Measurements from ENCODE around the gene ZNF217. TPM values are rescaled to one million over a fixed set of nuclear protein-coding genes. Genes with fewer than 3 reads are reported as not detected.
"Not testable (repeated sequence)": the region's sequence is repeated elsewhere in the genome, so short reads cannot be mapped to it uniquely, and the experiment has no call there.

Gene ZNF217
- total and polyA plus RNA-seq, 8 donors, result 6.3 to 40.2 (median 25.9) TPM

GRCh38 chr20:53589321-53590065 lies 4.1 kb downstream of the ZNF217 start:
- 9 to 21% (median 13%) methylated on average over 12 of the region's 12 CpGs for WGBS, 5 donors
- intact Hi-C loops (cut with DNase I; ENCODE audit: low total_unique reads); H3K36me3 ChIP-seq; H3K9me3 ChIP-seq; H3K27me3 ChIP-seq: not testable (repeated sequence)
- H3K4me1 ChIP-seq, result peaks cover 18 to 63% (median 39%) of the 10 kb centered on the region in 4 donors
- peak overlapping the region; percentile 75 to 100 (median 100) for H3K27ac ChIP-seq
- peak overlapping the region in 3 of 4 donors; percentile 0 to 74 (median 7) for H3K4me3 ChIP-seq
- DNase-seq, result peak in 1 of 2 donors; percentile 23
- peak in 1 of 3 donors; percentile 4 for TF ChIP-seq POLR2AphosphoS5 (IDR thresholded peaks at IDR 0.05)

- H3K4me3 ChIP-seq; H3K9me3 ChIP-seq; H3K36me3 ChIP-seq; intact Hi-C loops (cut with DNase I; ENCODE audit: low total_unique reads); DNase-seq; H3K27me3 ChIP-seq: not testable (repeated sequence)
- H3K4me1 ChIP-seq, result peaks cover 29 to 86% (median 54%) of the 10 kb centered on the region in 4 donors
- peak overlapping the region in 4 of 5 donors; percentile 38 to 100 (median 68) for H3K27ac ChIP-seq
- 70 to 90% (median 82%) methylated on average over 1 of the region's 1 CpG for WGBS, 5 donors
These were observed 6.4 kb downstream of the ZNF217 start for GRCh38 chr20:53587157-53587703.

- intact Hi-C loops (cut with DNase I; ENCODE audit: low total_unique reads), result no loop called here
- WGBS, 5 donors, result 16 to 44% (median 24%) methylated on average over 6 of the region's 6 CpGs
- Histone ChIP-seq H3K9me3 (no peaks in the 10 kb centered on the region), H3K27me3 (no peaks in the 10 kb centered on the region), H3K36me3 (peaks cover 6 to 12% (median 11%) of the 10 kb centered on the region in 4 donors), H3K27ac (peak overlapping the region in 4 of 5 donors; percentile 38 to 100 (median 68)), H3K4me1 (peaks cover 30 to 88% (median 59%) of the 10 kb centered on the region in 4 donors), H3K4me3 (no peak overlapping the region)
- DNase-seq, result peak in 1 of 2 donors; percentile 5
- TF ChIP-seq CTCF (IDR thresholded peaks at IDR 0.05), result no peak
- TF ChIP-seq POLR2A (IDR thresholded peaks at IDR 0.05), result no peak
- TF ChIP-seq POLR2AphosphoS5 (IDR thresholded peaks at IDR 0.05), result no peak
- no peak for TF ChIP-seq EP300 (IDR thresholded peaks at IDR 0.05)
These were observed 7.0 kb downstream of the ZNF217 start for GRCh38 chr20:53586640-53587039.

GRCh38 chr20:53585910-53586309 lies 7.7 kb downstream of the ZNF217 start:
- peak overlapping the region in 1 of 4 donors; percentile 3 for H3K4me3 ChIP-seq
- WGBS, 5 donors, result 64 to 78% (median 72%) methylated on average over 5 of the region's 5 CpGs
- peaks cover 12 to 19% (median 19%) of the 10 kb centered on the region in 4 donors for H3K36me3 ChIP-seq
- H3K9me3 ChIP-seq; H3K27me3 ChIP-seq; intact Hi-C loops (cut with DNase I; ENCODE audit: low total_unique reads): not testable (repeated sequence)
- DNase-seq, result peak in 1 of 2 donors; percentile 8
- H3K4me1 ChIP-seq, result peaks cover 37 to 91% (median 66%) of the 10 kb centered on the region in 4 donors
- H3K27ac ChIP-seq, result peak overlapping the region in 4 of 5 donors; percentile 38 to 100 (median 68)

GRCh38 chr20:53585004-53585569 lies 8.6 kb downstream of the ZNF217 start:
- Histone ChIP-seq H3K36me3 (peaks cover 12 to 26% (median 22%) of the 10 kb centered on the region in 4 donors), H3K4me1 (peaks cover 45 to 93% (median 72%) of the 10 kb centered on the region in 4 donors), H3K27ac (peak overlapping the region in 4 of 5 donors; percentile 38 to 100 (median 68))
- H3K4me3 ChIP-seq; intact Hi-C loops (cut with DNase I; ENCODE audit: low total_unique reads); H3K27me3 ChIP-seq; DNase-seq; H3K9me3 ChIP-seq: not testable (repeated sequence)
- 76 to 84% (median 78%) methylated on average over 6 of the region's 6 CpGs for WGBS, 5 donors

- H3K9me3 ChIP-seq; H3K4me3 ChIP-seq; H3K27me3 ChIP-seq; intact Hi-C loops (cut with DNase I; ENCODE audit: low total_unique reads); DNase-seq: not testable (repeated sequence)
- H3K27ac ChIP-seq, result peak overlapping the region in 4 of 5 donors; percentile 66 to 100 (median 82)
- H3K36me3 ChIP-seq, result peaks cover 12 to 26% (median 22%) of the 10 kb centered on the region in 4 donors
- peaks cover 51 to 93% (median 74%) of the 10 kb centered on the region in 4 donors for H3K4me1 ChIP-seq
- 16 to 42% (median 31%) methylated on average over 3 of the region's 3 CpGs for WGBS, 5 donors
These were observed 9.1 kb downstream of the ZNF217 start for GRCh38 chr20:53584550-53584913.

- H3K9me3 ChIP-seq; H3K4me3 ChIP-seq; intact Hi-C loops (cut with DNase I; ENCODE audit: low total_unique reads); H3K27me3 ChIP-seq: not testable (repeated sequence)
- Histone ChIP-seq H3K36me3 (peaks cover 12 to 26% (median 22%) of the 10 kb centered on the region in 4 donors), H3K27ac (peak overlapping the region in 4 of 5 donors; percentile 66 to 100 (median 82)), H3K4me1 (peaks cover 56 to 94% (median 77%) of the 10 kb centered on the region in 4 donors)
- 8 to 16% (median 13%) methylated on average over 3 of the region's 3 CpGs for WGBS, 5 donors
- DNase-seq, result peak in 1 of 2 donors; percentile 10
These were observed 9.7 kb downstream of the ZNF217 start for GRCh38 chr20:53583660-53584549.
